GM12872 (cell line): ENCODE measurements around the gene RRAGD.

Experiments
- CTCF ChIP-seq: IDR thresholded peaks from 3 replicates; pipeline ENCODE4 v1.5.1; 2011; ENCODE audit warnings: low read depth, mild to moderate bottlenecking, low read length, moderate library complexity; ENCODE audit not compliant: insufficient read depth

RRAGD gene

GRCh38 chr6:89372506-89372901 lies 39.6 kb downstream of the RRAGD start:
- TF ChIP-seq CTCF, result no peak

- TF ChIP-seq CTCF, result peak; percentile 99
These were observed 40.1 kb downstream of the RRAGD start for GRCh38 chr6:89371849-89372505.

- TF ChIP-seq CTCF, result peak; percentile 23; the same call in 1 of the 3 replicates
These were observed 43.1 kb downstream of the RRAGD start for GRCh38 chr6:89368999-89369398.

DNA sequence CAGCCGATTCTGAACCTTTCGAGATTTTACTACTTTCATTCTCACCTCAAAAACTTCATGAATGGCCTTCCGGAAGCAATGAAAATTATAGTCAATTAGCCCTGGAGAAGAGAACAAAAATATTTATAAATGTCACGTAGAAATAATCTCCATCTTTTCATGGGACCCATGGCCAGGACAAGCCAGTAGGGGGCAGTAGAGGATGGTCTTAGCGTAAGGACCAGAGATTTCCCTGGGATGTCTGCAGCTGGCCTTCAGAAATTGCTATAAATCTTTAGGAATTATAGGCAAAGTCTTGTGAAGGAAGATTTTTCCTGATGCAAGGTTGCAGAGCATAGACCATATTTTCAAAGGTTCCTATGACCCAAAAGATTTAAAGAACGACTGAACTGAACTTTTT lies 44.0 kb downstream of the RRAGD start:
- peak; percentile 82 for TF ChIP-seq CTCF

GRCh38 chr6:89364586-89364985 lies 47.5 kb downstream of the RRAGD start:
- TF ChIP-seq CTCF, result no peak

DNA sequence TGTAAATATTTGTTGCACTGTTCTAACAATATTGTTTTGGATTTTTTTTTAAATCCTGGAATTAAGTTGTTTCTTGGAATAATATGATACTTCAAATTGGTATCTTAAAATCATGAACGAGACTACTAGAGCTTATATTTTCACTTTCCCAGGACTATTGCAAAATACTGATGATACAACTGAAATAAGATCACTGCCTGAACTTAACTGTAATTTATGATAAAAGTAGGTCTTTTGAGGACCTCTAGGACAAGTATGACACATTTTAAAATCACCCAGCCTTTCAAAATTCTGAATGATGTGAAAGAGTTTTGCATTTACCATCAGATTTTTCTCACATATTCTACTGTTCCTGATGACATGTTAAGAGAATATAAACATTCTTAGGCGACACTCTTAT lies 50.9 kb downstream of the RRAGD start:
- TF ChIP-seq CTCF, result no peak

DNA sequence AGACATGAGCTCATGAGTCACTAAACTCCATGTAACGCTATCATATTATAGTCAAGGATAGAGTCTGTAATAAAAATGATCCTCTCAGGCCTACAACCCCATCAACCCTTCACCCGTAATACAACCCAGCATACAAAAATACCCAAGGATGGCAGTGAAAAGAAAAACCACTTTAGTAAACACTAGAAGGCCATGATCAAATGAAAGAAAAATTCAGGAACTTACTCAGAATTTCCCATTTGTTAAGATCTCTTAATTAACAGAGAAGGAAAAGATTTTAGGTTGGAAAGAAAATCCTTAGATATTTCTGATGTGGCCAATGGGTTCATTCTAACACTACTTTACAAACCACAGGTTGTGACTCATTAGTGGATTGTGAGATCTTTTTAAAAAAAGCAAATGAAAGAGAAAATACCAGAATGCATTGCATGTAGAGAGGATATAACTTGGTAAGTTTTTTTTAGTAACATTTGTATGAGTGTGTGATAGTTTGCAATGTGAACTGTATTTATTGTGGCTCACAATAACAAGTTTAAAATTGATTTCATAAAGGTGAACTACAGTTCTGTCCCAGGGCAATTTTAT lies 51.6 kb downstream of the RRAGD start:
- no peak for TF ChIP-seq CTCF
